ENCODE data around the gene CCRL2. TPM values are rescaled to one million over a fixed set of nuclear protein-coding genes. Genes with fewer than 3 reads are reported as not detected.

The CCRL2 gene
- total and polyA plus RNA-seq, 2 experiments from 2014 or later, result 5.3 to 8.6 TPM

- no peaks in the 10 kb centered on the region for H3K36me3 ChIP-seq
- no peaks in the 10 kb centered on the region for H3K4me1 ChIP-seq (ENCODE audit: low read depth)
- TF ChIP-seq CTCF (IDR thresholded peaks at IDR 0.05; ENCODE audit: low read depth, low read length), result no peak
- H3K27ac ChIP-seq, result no peak overlapping the region
- peaks cover 8% of the 10 kb centered on the region for H3K27me3 ChIP-seq
- DNase-seq (ENCODE audit: low read depth in 1 of 2, low spot score in 1 of 2), result no peak
- no peaks in the 10 kb centered on the region for H3K9me3 ChIP-seq (ENCODE audit: low read depth)
- H3K4me3 ChIP-seq, result no peak overlapping the region
Observed at GRCh38 chr3:46374755-46375154, 32.3 kb upstream of the CCRL2 start.

- no peaks in the 10 kb centered on the region for H3K9me3 ChIP-seq (ENCODE audit: low read depth)
- no peaks in the 10 kb centered on the region for H3K36me3 ChIP-seq
- no peak for TF ChIP-seq CTCF (IDR thresholded peaks at IDR 0.05; ENCODE audit: low read depth, low read length)
- peaks cover 8% of the 10 kb centered on the region for H3K27me3 ChIP-seq
- no peak overlapping the region for H3K4me3 ChIP-seq
- H3K4me1 ChIP-seq (ENCODE audit: low read depth), result no peaks in the 10 kb centered on the region
- H3K27ac ChIP-seq, result no peak overlapping the region
- no peak for DNase-seq (ENCODE audit: low read depth in 1 of 2, low spot score in 1 of 2)
Observed at GRCh38 chr3:46375218-46375617, 31.8 kb upstream of the CCRL2 start.

GRCh38 chr3:46375814-46376213 is 31.2 kb upstream of the CCRL2 start:
- Histone ChIP-seq H3K27ac (no peak overlapping the region), H3K36me3 (no peaks in the 10 kb centered on the region), H3K4me1 (ENCODE audit: low read depth) (no peaks in the 10 kb centered on the region), H3K4me3 (no peak overlapping the region), H3K27me3 (peaks cover 8% of the 10 kb centered on the region), H3K9me3 (ENCODE audit: low read depth) (no peaks in the 10 kb centered on the region)
- TF ChIP-seq CTCF (IDR thresholded peaks at IDR 0.05; ENCODE audit: low read depth, low read length), result no peak
- DNase-seq (ENCODE audit: low read depth in 1 of 2, low spot score in 1 of 2), result no peak

- no peaks in the 10 kb centered on the region for H3K36me3 ChIP-seq
- DNase-seq (ENCODE audit: low read depth in 1 of 2, low spot score in 1 of 2), result peak; percentile 67 to 73
- H3K9me3 ChIP-seq (ENCODE audit: low read depth), result no peaks in the 10 kb centered on the region
- no peak overlapping the region for H3K27ac ChIP-seq
- H3K4me1 ChIP-seq (ENCODE audit: low read depth), result no peaks in the 10 kb centered on the region
- H3K27me3 ChIP-seq, result peaks cover 8% of the 10 kb centered on the region
- H3K4me3 ChIP-seq, result no peak overlapping the region
- peak; percentile 81 for TF ChIP-seq CTCF (IDR thresholded peaks at IDR 0.05; ENCODE audit: low read depth, low read length)
Observed at GRCh38 chr3:46378426-46378942, 28.6 kb upstream of the CCRL2 start.

- no peak for DNase-seq (ENCODE audit: low read depth in 1 of 2, low spot score in 1 of 2)
Observed at GRCh38 chr3:46380471-46381221, 26.4 kb upstream of the CCRL2 start.

More at GRCh38 chr3:46380471-46381221, 26.4 kb upstream of the CCRL2 start:
- Histone ChIP-seq H3K9me3 (ENCODE audit: low read depth) (no peaks in the 10 kb centered on the region), H3K4me1 (ENCODE audit: low read depth) (no peaks in the 10 kb centered on the region), H3K36me3 (no peaks in the 10 kb centered on the region), H3K27ac (no peak overlapping the region), H3K4me3 (no peak overlapping the region), H3K27me3 (no peaks in the 10 kb centered on the region)
- TF ChIP-seq CTCF (IDR thresholded peaks at IDR 0.05; ENCODE audit: low read depth, low read length), result no peak
